Measurements from ENCODE around the gene KRT2. TPM values are rescaled to one million over a fixed set of nuclear protein-coding genes. Genes with fewer than 3 reads are reported as not detected.

KRT2 gene
- total and polyA plus RNA-seq, 9 of the 15 experiments (the other 6 are each of a cell fraction or from before 2014, with no cell fraction given) = 0.03 to 0.69 (median 0.07) TPM; not detected in 2

DNA sequence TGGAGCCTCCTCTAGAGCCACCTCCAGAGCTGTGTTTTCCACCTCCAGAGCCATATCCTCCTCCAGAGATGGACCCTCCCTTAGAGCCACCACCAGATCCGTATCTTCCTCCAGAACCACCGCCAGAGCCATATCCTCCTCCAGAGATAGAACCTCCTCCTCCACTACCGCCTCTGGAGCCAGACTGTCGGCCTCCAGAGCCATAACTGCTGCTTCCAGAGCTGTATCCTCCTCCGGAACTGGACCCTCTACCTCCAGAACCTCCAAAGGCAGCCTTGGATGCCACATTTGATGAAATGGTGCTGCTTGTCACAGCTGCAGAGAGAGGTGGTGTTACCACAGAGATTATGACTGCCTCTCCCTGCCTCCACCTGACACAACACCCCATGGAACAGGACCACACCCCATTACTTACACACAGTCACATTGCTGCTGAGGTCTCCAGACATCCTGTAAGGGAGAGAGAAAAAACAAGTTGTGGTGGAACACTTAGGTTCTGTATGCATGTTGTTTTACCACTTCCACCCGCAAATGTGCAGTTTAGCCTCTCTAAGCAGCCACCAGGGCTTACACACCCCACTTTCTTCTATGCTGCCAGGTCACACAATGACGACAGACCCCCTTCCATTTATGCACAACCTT, 6.8 kb downstream of the KRT2 start (continued):
- TF ChIP-seq HMGN3 (IDR thresholded peaks at IDR 0.05; ENCODE audit: borderline replicate concordance, extremely low read depth, insufficient read length, low read depth, low read length) (no peak), ZNF197 (CRISPR knock-in tag; IDR thresholded peaks at IDR 0.05; ENCODE audit: low read depth) (0 out of 2 replicates have a peak, but pooled peaks have one; percentile 38), IRF9 (tag; IDR thresholded peaks at IDR 0.05) (no peak), ZNF609 (CRISPR knock-in tag; IDR thresholded peaks at IDR 0.05; ENCODE audit: borderline replicate concordance) (no peak), SMARCC2 (IDR thresholded peaks at IDR 0.05; ENCODE audit: low read depth) (no peak), ZNF584 (CRISPR knock-in tag; IDR thresholded peaks at IDR 0.05; ENCODE audit: low read depth) (no peak), CTBP1 (IDR thresholded peaks at IDR 0.05; ENCODE audit: borderline replicate concordance) (peak; percentile 49; the same call in 1 of the 2 replicates), GATA2 (CRISPR knock-in tag; IDR thresholded peaks at IDR 0.05) (0 out of 2 replicates have a peak, but pooled peaks have one; percentile 17), JUND (IDR thresholded peaks at IDR 0.05; ENCODE audit: borderline replicate concordance, low read depth, low read length) (no peak), JUND (tag; IDR thresholded peaks at IDR 0.05; ENCODE audit: borderline replicate concordance, low read depth, low read length) (no peak), DPF2 (IDR thresholded peaks at IDR 0.05) (peak; percentile 63), ZNF589 (CRISPR knock-in tag; IDR thresholded peaks at IDR 0.05; ENCODE audit: low read depth) (no peak), SRF (CRISPR knock-in tag; IDR thresholded peaks at IDR 0.05) (no peak), ZNF175 (CRISPR knock-in tag; IDR thresholded peaks at IDR 0.05; ENCODE audit: low read depth) (no peak), CHD2 (IDR thresholded peaks at IDR 0.05; ENCODE audit: low read depth, low read length) (no peak), TFAM (CRISPR knock-in tag; conservative IDR thresholded peaks at IDR 0.05) (no peak), NFYB (IDR thresholded peaks at IDR 0.05; ENCODE audit: extremely low read depth, insufficient read length) (no peak), MEF2D (tag; conservative IDR thresholded peaks at IDR 0.05; ENCODE audit: low read depth) (0 out of 2 replicates have a peak, but pooled peaks have one; percentile 21), WHSC1 (IDR thresholded peaks at IDR 0.05; ENCODE audit: low read length) (no peak), ZNF224 (CRISPR knock-in tag; IDR thresholded peaks at IDR 0.05) (no peak)

Data from K562 (cell line).